Measurements from ENCODE around the gene WDR5.

The WDR5 gene

GRCh38 chr9:134174526-134175290 lies 38.8 kb downstream of the WDR5 start:
- no peak for DNase-seq (ENCODE audit: low spot score)

DNA sequence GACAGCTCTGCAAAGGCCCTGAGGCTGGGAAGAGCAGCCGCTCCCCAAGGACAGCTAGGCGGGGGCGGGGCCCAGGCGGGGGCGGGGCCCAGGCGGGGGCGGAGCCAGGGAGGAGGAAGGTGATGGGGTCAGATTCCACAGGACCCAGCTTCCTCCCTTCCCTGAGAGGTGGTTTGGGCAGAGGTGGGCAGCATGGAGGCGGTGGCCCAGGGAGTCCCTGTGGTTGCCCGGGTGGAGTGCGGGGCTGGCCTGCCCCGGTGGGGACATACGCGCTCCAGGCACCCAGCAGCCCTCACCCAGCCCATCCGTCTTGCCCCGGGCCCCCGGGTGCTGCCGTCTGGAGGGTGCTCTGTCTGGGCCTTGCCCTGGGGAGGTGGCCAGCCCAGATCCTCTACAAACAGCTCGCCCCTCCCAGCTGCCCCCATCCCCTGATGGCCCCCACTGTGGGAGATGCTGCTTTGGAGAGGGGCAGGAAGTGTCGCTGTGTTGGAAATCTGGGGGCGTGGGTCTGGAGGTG lies 39.5 kb downstream of the WDR5 start:
- DNase-seq (ENCODE audit: low spot score): no peak

GRCh38 chr9:134175808-134176598 lies 40.1 kb downstream of the WDR5 start:
- no peak for DNase-seq (ENCODE audit: low spot score)

GRCh38 chr9:134176599-134176968 lies 40.7 kb downstream of the WDR5 start:
- DNase-seq (ENCODE audit: low spot score): no peak

GRCh38 chr9:134177186-134177585 lies 41.3 kb downstream of the WDR5 start:
- DNase-seq (ENCODE audit: low spot score): no peak

- no peak for DNase-seq (ENCODE audit: low spot score)
Measured at GRCh38 chr9:134177624-134178393, 41.9 kb downstream of the WDR5 start.

GRCh38 chr9:134178394-134178767 lies 42.5 kb downstream of the WDR5 start:
- DNase-seq (ENCODE audit: low spot score): no peak

DNA sequence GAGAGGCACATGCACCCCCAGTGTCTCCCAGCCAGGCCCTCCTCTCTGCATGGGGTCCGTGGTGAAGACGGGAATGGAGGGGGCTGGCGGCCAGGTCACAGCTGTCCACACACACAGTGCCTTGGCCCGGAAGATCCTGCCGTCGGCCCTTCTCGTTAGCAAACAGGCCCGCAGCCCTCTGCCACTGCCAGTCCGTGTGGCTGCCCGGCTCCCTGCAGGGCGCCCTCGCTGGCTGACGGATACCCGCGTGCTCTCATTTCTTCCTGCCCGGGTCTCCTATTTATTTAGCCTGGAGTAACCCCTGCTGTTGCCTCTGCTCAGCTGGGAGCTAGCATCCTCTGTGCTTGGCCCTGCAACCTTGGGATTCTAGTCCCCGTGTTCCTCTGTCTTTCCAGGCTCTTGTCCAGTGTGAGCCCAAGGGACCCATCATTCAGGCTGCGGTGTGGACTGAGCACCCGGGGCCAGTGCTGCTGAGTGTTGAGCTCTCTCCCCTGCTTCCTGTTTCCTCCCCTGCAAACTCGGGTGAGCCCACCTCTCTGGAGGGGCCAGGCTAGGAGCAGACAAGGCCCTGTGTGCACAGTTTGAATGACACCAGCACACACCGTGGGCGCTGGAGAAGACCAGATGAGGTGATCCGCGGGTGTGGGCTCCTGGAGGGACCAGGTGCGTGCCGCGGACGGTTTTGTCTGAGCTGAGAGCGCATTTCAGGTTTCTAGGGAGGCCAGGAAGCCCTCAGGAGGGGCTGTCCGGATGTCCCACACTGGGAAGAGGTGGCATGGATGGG lies 43.1 kb downstream of the WDR5 start:
- no peak for DNase-seq (ENCODE audit: low spot score)

DNA sequence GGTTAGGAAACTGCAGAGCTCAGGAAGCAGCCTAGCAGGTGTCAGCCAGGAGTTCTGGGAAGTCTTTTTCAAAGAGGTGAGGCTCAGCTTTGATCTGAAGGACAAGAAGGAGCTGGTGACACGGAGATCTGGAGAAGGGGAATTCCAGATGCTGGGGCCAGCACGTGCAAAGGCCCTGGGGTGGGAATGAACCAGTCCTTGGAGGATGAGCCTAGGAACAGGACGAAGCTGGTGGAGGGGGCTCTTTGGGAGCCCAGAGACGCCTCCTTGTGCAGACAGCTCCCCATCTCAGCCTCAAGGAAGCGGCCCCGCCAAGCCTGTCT lies 43.7 kb downstream of the WDR5 start:
- DNase-seq (ENCODE audit: low spot score): no peak

DNA sequence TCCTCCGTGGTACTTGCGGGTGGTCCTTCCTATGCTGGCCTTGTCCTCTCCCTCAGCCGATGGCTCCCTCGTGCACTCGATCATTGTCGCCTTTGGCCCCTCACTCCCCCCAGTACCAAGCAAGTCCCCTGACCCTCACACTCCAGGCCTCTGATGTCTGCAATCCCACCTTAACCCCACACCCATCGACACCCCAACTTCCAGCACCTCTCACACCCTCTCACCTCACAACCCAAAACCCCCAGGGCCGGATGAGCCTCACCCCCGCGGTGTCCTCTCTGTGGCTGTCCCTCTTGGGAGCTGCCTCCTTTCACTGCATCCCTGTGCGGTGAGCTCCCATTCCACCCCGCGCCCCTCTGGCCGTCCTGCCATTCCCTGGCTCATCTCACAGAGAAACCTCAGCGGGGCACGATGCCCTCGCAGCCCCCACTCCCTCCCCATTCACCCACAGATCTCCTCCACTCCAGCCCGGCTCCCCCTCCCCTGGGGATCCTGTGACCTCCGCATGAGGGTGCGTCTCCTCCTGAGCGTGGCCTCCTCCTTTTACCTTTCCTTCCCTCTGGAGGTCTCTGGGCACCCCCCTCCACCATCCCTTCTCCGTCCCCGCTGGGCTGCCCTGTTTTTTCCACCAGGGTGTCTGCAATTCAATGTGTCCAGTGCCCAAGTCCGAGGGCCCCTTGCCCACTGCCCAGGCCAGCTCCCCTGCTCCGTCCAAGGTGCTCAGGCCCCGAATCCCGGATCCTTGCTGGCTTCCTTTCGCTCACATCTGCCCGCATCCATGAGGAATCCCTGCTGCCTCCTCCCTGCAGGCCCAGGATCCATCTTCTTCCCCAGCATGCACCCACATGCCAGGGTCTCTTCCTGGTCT lies 44.3 kb downstream of the WDR5 start:
- no peak for DNase-seq (ENCODE audit: low spot score)

DNA sequence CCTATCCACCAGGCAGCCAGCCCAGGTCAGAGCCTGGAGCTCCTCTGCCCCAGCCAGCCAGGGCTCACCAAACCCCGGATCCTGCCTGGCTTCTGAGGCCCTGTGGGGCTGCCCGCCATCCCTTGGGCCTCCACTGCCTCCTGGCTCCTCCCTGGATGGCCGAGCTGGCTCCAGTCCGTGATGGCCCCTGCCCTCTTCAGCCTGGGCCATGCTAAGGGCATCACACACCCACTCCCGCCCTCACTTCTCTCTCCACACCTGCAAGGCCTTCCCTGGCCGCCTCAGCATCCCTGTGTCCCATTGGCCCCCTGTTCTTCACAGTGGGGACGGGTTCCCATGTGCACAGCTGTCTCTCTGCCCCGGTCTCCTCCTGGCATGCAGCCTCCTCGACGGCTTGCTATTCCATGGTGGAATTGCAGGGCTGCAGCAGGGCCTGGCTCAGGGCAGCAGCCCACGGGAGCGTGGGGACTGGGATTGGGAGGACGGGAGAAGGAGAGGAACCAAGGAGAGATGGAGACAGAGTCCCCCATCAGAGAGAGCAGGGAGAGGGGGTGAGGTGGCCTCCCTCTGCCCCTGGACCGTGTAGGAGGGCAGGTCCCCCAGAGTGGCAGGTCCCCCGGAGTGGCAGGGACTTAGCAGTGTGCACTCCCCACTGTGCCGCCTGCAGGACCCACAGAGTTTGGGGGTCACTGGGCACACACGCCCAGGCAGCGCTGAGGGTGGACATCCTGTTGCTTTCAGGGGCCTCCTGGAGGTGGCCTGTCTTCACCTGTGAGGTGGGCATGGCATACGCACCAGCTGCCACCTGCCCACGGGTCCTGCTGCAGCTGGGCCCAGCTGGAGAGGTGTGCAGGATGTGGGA lies 45.1 kb downstream of the WDR5 start:
- DNase-seq (ENCODE audit: low spot score): no peak

- no peak for DNase-seq (ENCODE audit: low spot score)
Measured at GRCh38 chr9:134181648-134182034, 45.8 kb downstream of the WDR5 start.

- no peak for DNase-seq (ENCODE audit: low spot score)
Measured at GRCh38 chr9:134182554-134183085, 46.7 kb downstream of the WDR5 start.

- no peak for DNase-seq (ENCODE audit: low spot score)
Measured at GRCh38 chr9:134185536-134186011, 49.7 kb downstream of the WDR5 start.

GRCh38 chr9:134186471-134187109 lies 50.7 kb downstream of the WDR5 start:
- DNase-seq (ENCODE audit: low spot score): no peak

DNA sequence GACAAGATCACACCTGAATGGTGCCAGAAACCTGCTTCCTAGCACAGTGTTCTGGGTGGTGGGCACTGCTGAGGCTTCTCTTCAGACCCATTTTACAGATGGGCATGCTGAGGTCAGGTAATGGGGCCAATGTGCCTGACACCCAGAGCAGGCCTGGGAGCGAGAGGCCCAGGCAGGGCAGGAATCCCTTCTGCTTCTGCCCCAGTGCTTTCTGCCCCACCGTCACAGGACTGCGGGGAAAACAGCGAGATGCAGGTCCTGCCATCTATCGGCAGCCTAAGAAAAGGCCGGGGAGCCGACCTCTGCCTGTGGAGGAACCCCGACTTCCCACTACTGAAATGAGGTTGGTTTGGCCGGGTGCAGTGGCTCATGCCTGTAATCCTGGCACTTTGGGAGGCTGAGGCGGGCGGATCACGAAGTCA lies 51.2 kb downstream of the WDR5 start:
- no peak for DNase-seq (ENCODE audit: low spot score)

GRCh38 chr9:134187891-134188385 lies 52.1 kb downstream of the WDR5 start:
- DNase-seq (ENCODE audit: low spot score): no peak

- DNase-seq (ENCODE audit: low spot score): no peak
Measured at GRCh38 chr9:134188386-134189144, 52.7 kb downstream of the WDR5 start.

Measured in putamen (tissue), 1 donor.